ENCODE data around the gene MAPK9. TPM values are rescaled to one million over a fixed set of nuclear protein-coding genes. Genes with fewer than 3 reads are reported as not detected.

Gene MAPK9
- 25.2 and 26.9 TPM in 2 replicates for total RNA-seq

DNA sequence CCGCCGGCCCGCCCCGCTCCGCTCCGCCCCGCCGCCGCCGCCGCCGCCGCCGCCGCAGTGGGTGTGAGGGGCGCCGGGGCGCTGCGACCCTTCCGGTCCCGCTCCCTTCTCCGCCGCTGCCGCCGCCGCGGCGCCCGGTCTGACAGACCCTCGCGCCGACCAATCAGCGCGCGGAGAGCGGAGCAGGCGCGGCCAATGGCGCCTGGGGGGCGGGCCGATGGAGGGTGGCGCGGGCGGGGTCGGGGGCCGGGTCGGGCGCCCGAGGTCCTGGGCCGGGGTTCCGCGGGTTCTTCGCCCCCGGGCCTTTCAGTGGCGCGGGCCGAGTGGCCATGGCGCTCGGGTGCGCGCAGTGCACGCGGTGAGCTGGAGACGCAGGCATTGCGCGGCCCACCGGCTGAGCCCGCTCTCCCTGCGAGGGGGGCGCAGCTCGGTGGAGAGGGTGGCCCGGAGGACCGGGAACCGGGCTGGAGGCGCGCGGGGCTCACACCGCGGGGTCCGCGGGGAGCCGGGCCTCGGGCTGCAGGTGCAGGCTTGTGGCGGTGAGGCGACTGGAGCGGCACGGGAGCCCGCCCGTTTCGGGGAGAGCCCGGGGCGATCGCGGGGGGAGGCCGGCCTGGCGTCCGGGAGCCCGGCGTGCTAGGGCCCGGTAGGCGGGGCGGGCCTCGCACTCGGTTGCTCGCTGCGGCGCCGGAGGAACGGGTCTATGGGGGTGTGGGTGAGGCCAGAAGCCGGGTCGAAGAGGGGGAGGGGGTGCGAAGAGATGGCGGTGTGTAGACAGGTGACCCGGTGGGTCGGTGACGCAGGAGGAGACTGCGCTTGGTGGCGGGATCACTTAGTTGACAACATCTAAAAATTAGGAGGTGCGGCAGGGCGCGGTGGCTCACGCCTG is at the start of gene MAPK9:
Gene MAPK9, minus strand, starts transcription at position 141 of the 889 bp plus-strand sequence. CDS start 11,522 bp downstream, outside the sequence.

DNA sequence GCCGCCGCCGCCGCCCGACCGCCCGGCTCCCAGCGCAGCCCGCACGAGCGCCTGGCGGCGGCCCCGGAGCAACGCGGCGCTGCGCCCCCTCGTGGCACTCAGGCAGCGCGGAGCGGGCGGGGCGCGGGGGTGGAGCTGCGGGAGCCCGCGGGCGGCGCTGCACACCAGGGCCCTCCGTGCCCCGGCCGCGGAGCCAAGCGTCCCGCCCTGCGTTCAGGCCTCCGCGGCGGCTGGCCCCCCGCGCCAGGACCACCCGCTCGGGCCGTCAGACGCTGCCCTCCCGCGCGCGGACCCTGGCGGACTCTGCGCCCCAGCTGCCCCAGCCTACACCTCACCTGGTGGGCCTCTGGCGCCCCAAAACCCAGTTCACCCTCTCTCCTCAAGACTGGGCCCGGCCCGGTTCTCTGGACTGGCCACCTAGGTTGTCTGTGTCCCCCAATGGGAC is 82.7 kb downstream of the MAPK9 start, which contains the start of gene RASGEF1C:
Gene RASGEF1C, minus strand, starts transcription at position 75 of the 445 bp plus-strand sequence. CDS start 71,159 bp downstream, outside the sequence.

Other genes starting within 250 kb of the MAPK9 start
- gene RNF130, start 220.3 kb downstream of the MAPK9 start, total RNA-seq: 43.6 and 45.3 TPM in 2 replicates
- not detected in 2 replicates for gene RASGEF1C, start 82.9 kb downstream of the MAPK9 start, total RNA-seq
- 0.34 and 1.2 TPM in 2 replicates for gene GFPT2, start 61.3 kb upstream of the MAPK9 start, total RNA-seq
- 18.2 and 26.3 TPM in 2 replicates for gene CNOT6, start 202.3 kb upstream of the MAPK9 start, total RNA-seq

Measured in dermis lymphatic vessel endothelial cell (primary cell).